GM12878 (cell line): ENCODE data around the gene PROCA1. TPM values are rescaled to one million over a fixed set of nuclear protein-coding genes. Genes with fewer than 3 reads are reported as not detected.

Source experiments
- CHD2 ChIP-seq: IDR thresholded peaks from 2 replicates; pipeline ENCODE4 v1.6.1; 2011; ENCODE audit warnings: low read depth, low read length, improper control_type of control experiment, borderline replicate concordance
- ESRRA ChIP-seq: IDR thresholded peaks from 2 replicates; pipeline ENCODE4 v1.6.1; 2012; ENCODE audit warnings: mild to moderate bottlenecking, low read length, improper control_type of control experiment
- ETV6 ChIP-seq, 2 experiments: fragments of 450-650 bp in 1 of 2; IDR thresholded peaks in 1 of 2; conservative IDR thresholded peaks in 1 of 2; 2 replicates each; pipeline ENCODE4 v1.6.1; 2014; ENCODE audit warnings: antibody characterized with exemption in 1 of 2, borderline replicate concordance in 1 of 2, low read depth in 1 of 2, mild to moderate bottlenecking in 1 of 2, moderate library complexity in 1 of 2
- FOS ChIP-seq: IDR thresholded peaks from 3 replicates; pipeline ENCODE4 v1.6.1; 2011; ENCODE audit warnings: borderline replicate concordance; ENCODE audit not compliant: insufficient read length; ENCODE audit errors: extremely low read depth
- KLF5 ChIP-seq: fragments of 450-650 bp; IDR thresholded peaks from 2 replicates; pipeline ENCODE4 v1.6.1; 2014; ENCODE audit warnings: mild to moderate bottlenecking; ENCODE audit not compliant: partially characterized antibody
- NFYB ChIP-seq: IDR thresholded peaks from 2 replicates; pipeline ENCODE4 v1.6.1; 2011; ENCODE audit warnings: low read depth, mild to moderate bottlenecking, low read length, improper control_type of control experiment, moderate library complexity; ENCODE audit not compliant: insufficient read depth
- PBX3 ChIP-seq: IDR thresholded peaks from 2 replicates; pipeline ENCODE4 v1.6.1; 2011; ENCODE audit warnings: mild to moderate bottlenecking, low read depth, low read length, moderate library complexity; ENCODE audit not compliant: insufficient replicate concordance
- RAD21 ChIP-seq: IDR thresholded peaks from 2 replicates; pipeline ENCODE4 v1.6.1; 2011; ENCODE audit warnings: mild to moderate bottlenecking, low read depth, low read length, moderate library complexity; ENCODE audit not compliant: insufficient read depth
- SIX5 ChIP-seq: IDR thresholded peaks from 2 replicates; pipeline ENCODE4 v1.6.1; 2011; ENCODE audit warnings: mild to moderate bottlenecking, low read depth, low read length, moderate library complexity; ENCODE audit not compliant: severe bottlenecking
- SKIL ChIP-seq: fragments of 450-650 bp; IDR thresholded peaks from 2 replicates; pipeline ENCODE4 v1.6.1; 2017; ENCODE audit warnings: mild to moderate bottlenecking, low read depth, inconsistent platforms; ENCODE audit not compliant: poor library complexity, severe bottlenecking
- TBL1XR1 ChIP-seq: IDR thresholded peaks from 2 replicates; pipeline ENCODE4 v1.6.1; 2012; ENCODE audit warnings: low read depth, low read length, improper control_type of control experiment
- TCF7 ChIP-seq: IDR thresholded peaks from 2 replicates; pipeline ENCODE4 v1.6.1; 2014; ENCODE audit warnings: antibody characterized with exemption, borderline replicate concordance
- polyA plus RNA-seq, 11 experiments: library from polyadenylated mRNA; depleted of rRNA in 4 of 11; unstranded in 6 of 11; stranded (reverse) in 5 of 11; fragments of >200 nt; fragmentation: Nextera tagmentation in 4 of 11; fragmentation: Illumina TruSeq in 1 of 11; extraction: Ambion mirVana in 4 of 11; extraction: Trizol in 1 of 11; gene quantifications; 1 replicate in 1 of 11; 2 replicates in 10 of 11; pipeline versions ENCODE4 v1.2.1 to v1.2.3, GENCODE V29; 2011 to 2016; ENCODE audit warnings: inconsistent platforms in 2 of 11, missing spikeins in 2 of 11, low read depth in 1 of 11
- total RNA-seq, 4 experiments: library from RNA; depleted of rRNA in 3 of 4; stranded (reverse); fragments of >200 nt in 3 of 4; fragmentation: Illumina TruSeq in 1 of 4; extraction: Trizol in 1 of 4; gene quantifications; 2 replicates each; pipeline versions ENCODE4 v1.2.1 to v1.2.3, GENCODE V29; 2013 to 2021
- TF ChIP-seq, protein P1 (sequence below): fragments of 450-650 bp; IDR thresholded peaks from 2 replicates; pipeline ENCODE4 v1.6.1; 2017; ENCODE audit warnings: mild to moderate bottlenecking, moderate library complexity
- TF ChIP-seq, protein P2 (sequence below): IDR thresholded peaks from 2 replicates; pipeline ENCODE4 v1.6.1; 2012; ENCODE audit warnings: improper control_type of control experiment, low read depth, low read length; ENCODE audit not compliant: insufficient replicate concordance

Gene PROCA1
- total and polyA plus RNA-seq, 10 of the 15 experiments (the other 5 are each of a cell fraction or from before 2014, with no cell fraction given) = 0.35 to 4.8 (median 1.4) TPM

- no peak for TF ChIP-seq ESRRA
- TF ChIP-seq, protein P1, sequence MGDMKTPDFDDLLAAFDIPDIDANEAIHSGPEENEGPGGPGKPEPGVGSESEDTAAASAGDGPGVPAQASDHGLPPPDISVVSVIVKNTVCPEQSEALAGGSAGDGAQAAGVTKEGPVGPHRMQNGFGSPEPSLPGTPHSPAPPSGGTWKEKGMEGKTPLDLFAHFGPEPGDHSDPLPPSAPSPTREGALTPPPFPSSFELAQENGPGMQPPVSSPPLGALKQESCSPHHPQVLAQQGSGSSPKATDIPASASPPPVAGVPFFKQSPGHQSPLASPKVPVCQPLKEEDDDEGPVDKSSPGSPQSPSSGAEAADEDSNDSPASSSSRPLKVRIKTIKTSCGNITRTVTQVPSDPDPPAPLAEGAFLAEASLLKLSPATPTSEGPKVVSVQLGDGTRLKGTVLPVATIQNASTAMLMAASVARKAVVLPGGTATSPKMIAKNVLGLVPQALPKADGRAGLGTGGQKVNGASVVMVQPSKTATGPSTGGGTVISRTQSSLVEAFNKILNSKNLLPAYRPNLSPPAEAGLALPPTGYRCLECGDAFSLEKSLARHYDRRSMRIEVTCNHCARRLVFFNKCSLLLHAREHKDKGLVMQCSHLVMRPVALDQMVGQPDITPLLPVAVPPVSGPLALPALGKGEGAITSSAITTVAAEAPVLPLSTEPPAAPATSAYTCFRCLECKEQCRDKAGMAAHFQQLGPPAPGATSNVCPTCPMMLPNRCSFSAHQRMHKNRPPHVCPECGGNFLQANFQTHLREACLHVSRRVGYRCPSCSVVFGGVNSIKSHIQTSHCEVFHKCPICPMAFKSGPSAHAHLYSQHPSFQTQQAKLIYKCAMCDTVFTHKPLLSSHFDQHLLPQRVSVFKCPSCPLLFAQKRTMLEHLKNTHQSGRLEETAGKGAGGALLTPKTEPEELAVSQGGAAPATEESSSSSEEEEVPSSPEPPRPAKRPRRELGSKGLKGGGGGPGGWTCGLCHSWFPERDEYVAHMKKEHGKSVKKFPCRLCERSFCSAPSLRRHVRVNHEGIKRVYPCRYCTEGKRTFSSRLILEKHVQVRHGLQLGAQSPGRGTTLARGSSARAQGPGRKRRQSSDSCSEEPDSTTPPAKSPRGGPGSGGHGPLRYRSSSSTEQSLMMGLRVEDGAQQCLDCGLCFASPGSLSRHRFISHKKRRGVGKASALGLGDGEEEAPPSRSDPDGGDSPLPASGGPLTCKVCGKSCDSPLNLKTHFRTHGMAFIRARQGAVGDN = peak; percentile 79
- no peak; the same call in 1 of the 2 replicates for TF ChIP-seq TBL1XR1
- peak; percentile 37 for TF ChIP-seq SKIL
- TF ChIP-seq PBX3 = no peak
- TF ChIP-seq SIX5 = no peak
- no peak for TF ChIP-seq FOS
- TF ChIP-seq TCF7 = no peak
- TF ChIP-seq CHD2 = no peak; the same call in 1 of the 2 replicates
- TF ChIP-seq, protein P2, sequence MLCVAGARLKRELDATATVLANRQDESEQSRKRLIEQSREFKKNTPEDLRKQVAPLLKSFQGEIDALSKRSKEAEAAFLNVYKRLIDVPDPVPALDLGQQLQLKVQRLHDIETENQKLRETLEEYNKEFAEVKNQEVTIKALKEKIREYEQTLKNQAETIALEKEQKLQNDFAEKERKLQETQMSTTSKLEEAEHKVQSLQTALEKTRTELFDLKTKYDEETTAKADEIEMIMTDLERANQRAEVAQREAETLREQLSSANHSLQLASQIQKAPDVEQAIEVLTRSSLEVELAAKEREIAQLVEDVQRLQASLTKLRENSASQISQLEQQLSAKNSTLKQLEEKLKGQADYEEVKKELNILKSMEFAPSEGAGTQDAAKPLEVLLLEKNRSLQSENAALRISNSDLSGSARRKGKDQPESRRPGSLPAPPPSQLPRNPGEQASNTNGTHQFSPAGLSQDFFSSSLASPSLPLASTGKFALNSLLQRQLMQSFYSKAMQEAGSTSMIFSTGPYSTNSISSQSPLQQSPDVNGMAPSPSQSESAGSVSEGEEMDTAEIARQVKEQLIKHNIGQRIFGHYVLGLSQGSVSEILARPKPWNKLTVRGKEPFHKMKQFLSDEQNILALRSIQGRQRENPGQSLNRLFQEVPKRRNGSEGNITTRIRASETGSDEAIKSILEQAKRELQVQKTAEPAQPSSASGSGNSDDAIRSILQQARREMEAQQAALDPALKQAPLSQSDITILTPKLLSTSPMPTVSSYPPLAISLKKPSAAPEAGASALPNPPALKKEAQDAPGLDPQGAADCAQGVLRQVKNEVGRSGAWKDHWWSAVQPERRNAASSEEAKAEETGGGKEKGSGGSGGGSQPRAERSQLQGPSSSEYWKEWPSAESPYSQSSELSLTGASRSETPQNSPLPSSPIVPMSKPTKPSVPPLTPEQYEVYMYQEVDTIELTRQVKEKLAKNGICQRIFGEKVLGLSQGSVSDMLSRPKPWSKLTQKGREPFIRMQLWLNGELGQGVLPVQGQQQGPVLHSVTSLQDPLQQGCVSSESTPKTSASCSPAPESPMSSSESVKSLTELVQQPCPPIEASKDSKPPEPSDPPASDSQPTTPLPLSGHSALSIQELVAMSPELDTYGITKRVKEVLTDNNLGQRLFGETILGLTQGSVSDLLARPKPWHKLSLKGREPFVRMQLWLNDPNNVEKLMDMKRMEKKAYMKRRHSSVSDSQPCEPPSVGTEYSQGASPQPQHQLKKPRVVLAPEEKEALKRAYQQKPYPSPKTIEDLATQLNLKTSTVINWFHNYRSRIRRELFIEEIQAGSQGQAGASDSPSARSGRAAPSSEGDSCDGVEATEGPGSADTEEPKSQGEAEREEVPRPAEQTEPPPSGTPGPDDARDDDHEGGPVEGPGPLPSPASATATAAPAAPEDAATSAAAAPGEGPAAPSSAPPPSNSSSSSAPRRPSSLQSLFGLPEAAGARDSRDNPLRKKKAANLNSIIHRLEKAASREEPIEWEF = no peak
- no peak for TF ChIP-seq RAD21
- TF ChIP-seq NFYB = no peak
- peak in 1 of 2 experiments; percentile 81; a peak in 2 of 4 replicates for TF ChIP-seq ETV6 (conservative IDR thresholded peaks at IDR 0.05 in 1 of 2, IDR thresholded peaks at IDR 0.05 in 1 of 2; ENCODE audit: borderline replicate concordance in 1 of 2, low read depth in 1 of 2)
- TF ChIP-seq KLF5 = no peak
Observed at GRCh38 chr17:28661635-28662526, 49.8 kb downstream of the PROCA1 start, which contains the start of the genes SDF2 and SUPT6H (continued).
